ENCODE measurements around the gene HRH2. TPM values are rescaled to one million over a fixed set of nuclear protein-coding genes. Genes with fewer than 3 reads are reported as not detected.

Gene HRH2
- polyA plus RNA-seq, 1 donor = 2.1 TPM

DNA sequence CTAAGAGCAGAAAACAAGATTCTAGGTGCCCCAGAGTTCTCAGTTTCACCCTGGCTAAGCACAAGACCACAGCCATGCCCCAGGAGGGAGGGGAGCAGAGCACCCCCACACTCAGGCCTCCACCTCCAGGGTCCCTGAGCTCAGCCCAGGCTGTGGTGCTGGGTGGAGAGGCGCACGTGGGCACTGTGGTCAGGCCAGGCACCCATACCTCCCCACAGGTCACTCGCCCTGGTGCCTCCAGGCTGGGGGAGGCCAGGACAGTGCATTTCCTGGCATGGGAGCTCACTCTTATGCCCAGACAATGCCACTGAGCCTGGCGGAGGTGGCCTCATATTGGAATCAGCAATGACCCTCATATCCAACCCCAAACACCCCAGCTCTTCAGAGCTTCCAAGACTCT lies 78.8 kb downstream of the HRH2 start:
- Histone ChIP-seq H3K4me3 (ENCODE audit: low read length) (no peak overlapping the region), H3K27me3 (ENCODE audit: control insufficient read depth, insufficient read depth, low read length) (peaks cover 5% of the 10 kb centered on the region), H3K36me3 (ENCODE audit: control insufficient read depth, insufficient read depth, low read length) (no peaks in the 10 kb centered on the region), H3K4me1 (ENCODE audit: control insufficient read depth, insufficient read depth, low read length) (no peaks in the 10 kb centered on the region), H3K9me3 (ENCODE audit: control insufficient read depth, low read depth, low read length) (no peaks in the 10 kb centered on the region), H3K27ac (ENCODE audit: low read length) (no peak overlapping the region)
- no peak for DNase-seq
- no CpG with 5 or more reads among the region's 4 CpGs for WGBS (ENCODE audit: insufficient coverage, low lambda C conversion rate)

DNA sequence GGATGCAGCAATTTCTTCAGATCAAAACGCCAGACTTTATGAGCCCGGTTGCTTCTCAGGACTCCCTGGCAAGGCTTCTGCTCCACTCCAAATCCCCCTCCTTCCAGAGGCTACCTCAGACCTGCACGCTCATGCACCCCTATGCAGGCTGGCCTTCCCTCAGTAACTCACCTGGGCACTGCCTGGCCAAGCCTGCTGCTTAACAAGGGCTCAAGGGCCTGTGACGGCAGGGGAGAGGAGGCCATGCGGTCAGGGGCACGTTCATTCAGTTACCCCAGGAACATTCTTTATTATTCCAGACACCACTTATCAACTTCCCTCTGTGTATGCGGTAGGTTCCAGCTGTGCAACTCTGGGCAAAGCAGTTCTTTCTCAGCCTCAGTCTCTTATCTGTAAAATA lies 79.6 kb downstream of the HRH2 start:
- DNase-seq = no peak
- no peaks in the 10 kb centered on the region for H3K9me3 ChIP-seq (ENCODE audit: control insufficient read depth, low read depth, low read length)
- WGBS (ENCODE audit: insufficient coverage, low lambda C conversion rate) = no CpG with 5 or more reads among the region's 7 CpGs
- no peaks in the 10 kb centered on the region for H3K36me3 ChIP-seq (ENCODE audit: control insufficient read depth, insufficient read depth, low read length)
- H3K27me3 ChIP-seq (ENCODE audit: control insufficient read depth, insufficient read depth, low read length) = peaks cover 5% of the 10 kb centered on the region
- no peaks in the 10 kb centered on the region for H3K4me1 ChIP-seq (ENCODE audit: control insufficient read depth, insufficient read depth, low read length)
- H3K4me3 ChIP-seq (ENCODE audit: low read length) = no peak overlapping the region
- H3K27ac ChIP-seq (ENCODE audit: low read length) = no peak overlapping the region

DNA sequence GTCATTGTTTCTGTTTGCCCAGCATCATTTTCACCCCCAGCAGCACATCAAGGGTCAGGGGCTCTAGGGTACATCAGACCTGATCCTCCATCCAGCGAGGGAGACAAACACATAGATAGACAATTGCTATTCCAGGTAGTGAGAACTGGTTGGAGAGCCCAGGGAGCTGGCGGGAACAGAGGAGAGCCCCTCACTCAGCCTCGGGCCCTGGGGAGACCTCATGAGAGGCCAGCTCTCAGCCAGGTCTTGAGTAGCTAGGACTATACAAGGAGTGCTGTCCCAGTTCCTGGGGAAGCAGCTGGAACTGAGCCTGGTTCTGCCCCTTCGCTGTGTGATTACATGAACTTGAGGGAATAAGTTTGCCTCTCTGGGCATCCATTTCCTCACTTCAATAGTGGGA lies 80.3 kb downstream of the HRH2 start:
- no peak for DNase-seq
- no peaks in the 10 kb centered on the region for H3K4me1 ChIP-seq (ENCODE audit: control insufficient read depth, insufficient read depth, low read length)
- no CpG with 5 or more reads among the region's 4 CpGs for WGBS (ENCODE audit: insufficient coverage, low lambda C conversion rate)
- no peak overlapping the region for H3K4me3 ChIP-seq (ENCODE audit: low read length)
- no peaks in the 10 kb centered on the region for H3K9me3 ChIP-seq (ENCODE audit: control insufficient read depth, low read depth, low read length)
- H3K27me3 ChIP-seq (ENCODE audit: control insufficient read depth, insufficient read depth, low read length) = peaks cover 5% of the 10 kb centered on the region
- H3K36me3 ChIP-seq (ENCODE audit: control insufficient read depth, insufficient read depth, low read length) = no peaks in the 10 kb centered on the region
- H3K27ac ChIP-seq (ENCODE audit: low read length) = no peak overlapping the region

DNA sequence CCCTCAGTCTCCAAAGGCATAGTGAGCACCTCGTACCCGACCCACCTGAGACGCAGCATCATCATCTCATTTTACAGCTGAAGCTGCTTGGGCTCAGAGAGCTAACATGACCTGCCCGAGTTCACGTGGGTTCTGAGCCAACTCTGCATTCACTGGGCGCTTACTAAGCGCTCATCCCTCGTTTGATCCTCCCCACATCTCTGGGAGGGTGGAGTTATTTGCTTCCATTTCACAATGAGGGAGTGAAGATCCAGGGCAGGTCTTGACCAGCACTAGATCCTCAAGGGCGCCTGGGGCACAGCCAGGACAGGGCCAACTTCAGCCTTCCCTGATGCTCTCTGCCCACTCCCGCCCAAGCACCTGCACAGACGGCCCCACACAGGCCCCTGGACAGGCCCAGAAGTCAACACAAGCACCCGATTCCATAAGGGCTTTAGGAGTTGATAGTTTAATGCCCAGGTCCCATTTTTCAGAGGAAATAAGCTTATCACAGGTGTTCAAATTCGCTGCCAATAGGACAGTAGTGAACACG lies 80.8 kb downstream of the HRH2 start:
- H3K27me3 ChIP-seq (ENCODE audit: control insufficient read depth, insufficient read depth, low read length) = peaks cover 5% of the 10 kb centered on the region

DNA sequence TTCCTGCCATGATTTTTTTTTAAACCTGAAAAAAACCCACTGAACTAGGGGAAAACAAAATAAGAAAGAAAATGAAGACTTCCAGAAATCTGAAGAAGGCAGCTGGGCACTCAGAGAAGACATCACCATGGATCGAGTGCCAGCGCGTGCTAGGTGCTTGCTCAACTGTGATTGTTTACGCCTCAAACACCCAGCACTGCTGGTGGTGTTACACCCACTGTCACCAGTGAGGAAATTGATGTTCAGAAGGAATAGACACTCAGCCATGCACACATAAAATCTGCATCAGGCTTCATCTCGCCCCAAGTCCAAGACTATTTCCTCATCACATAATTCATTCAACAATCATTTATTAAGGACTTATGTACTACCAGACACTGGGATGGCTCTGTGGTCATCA lies 82.1 kb downstream of the HRH2 start:
- Histone ChIP-seq H3K4me1 (ENCODE audit: control insufficient read depth, insufficient read depth, low read length) (no peaks in the 10 kb centered on the region), H3K9me3 (ENCODE audit: control insufficient read depth, low read depth, low read length) (no peaks in the 10 kb centered on the region), H3K27ac (ENCODE audit: low read length) (no peak overlapping the region), H3K4me3 (ENCODE audit: low read length) (no peak overlapping the region), H3K36me3 (ENCODE audit: control insufficient read depth, insufficient read depth, low read length) (no peaks in the 10 kb centered on the region), H3K27me3 (ENCODE audit: control insufficient read depth, insufficient read depth, low read length) (peaks cover 5% of the 10 kb centered on the region)
- no peak for DNase-seq
- WGBS (ENCODE audit: insufficient coverage, low lambda C conversion rate) = 100% methylated on average over 1 of the region's 5 CpGs

More for the DNA sequence above, 80.8 kb downstream of the HRH2 start:
- no peaks in the 10 kb centered on the region for H3K9me3 ChIP-seq (ENCODE audit: control insufficient read depth, low read depth, low read length)
- no peaks in the 10 kb centered on the region for H3K4me1 ChIP-seq (ENCODE audit: control insufficient read depth, insufficient read depth, low read length)
- DNase-seq = no peak
- no peak overlapping the region for H3K27ac ChIP-seq (ENCODE audit: low read length)
- no CpG with 5 or more reads among the region's 14 CpGs for WGBS (ENCODE audit: insufficient coverage, low lambda C conversion rate)
- no peak overlapping the region for H3K4me3 ChIP-seq (ENCODE audit: low read length)
- H3K36me3 ChIP-seq (ENCODE audit: control insufficient read depth, insufficient read depth, low read length) = no peaks in the 10 kb centered on the region

DNA sequence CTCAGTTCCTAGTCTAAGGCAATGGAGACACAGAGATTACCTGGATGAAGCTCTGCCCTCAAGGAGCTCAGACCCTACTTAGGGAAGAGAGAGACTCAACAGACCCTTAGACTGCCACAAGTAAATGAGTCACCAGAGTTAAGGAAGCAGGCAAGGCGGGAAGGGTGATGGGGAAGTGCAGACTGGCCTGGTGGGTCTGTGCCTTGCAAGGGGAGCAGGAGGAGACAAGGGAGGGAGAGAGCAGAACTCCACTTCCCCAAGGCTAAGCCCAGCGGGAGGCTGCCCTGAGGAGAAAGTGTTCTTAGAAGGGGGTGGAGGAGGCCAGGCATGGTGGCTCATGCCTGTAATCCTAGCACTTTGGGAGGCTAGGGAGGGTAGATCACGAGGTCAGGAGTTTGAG lies 83.7 kb downstream of the HRH2 start:
- WGBS (ENCODE audit: insufficient coverage, low lambda C conversion rate) = no CpG with 5 or more reads among the region's 3 CpGs
- no peak overlapping the region for H3K4me3 ChIP-seq (ENCODE audit: low read length)
- peaks cover 5% of the 10 kb centered on the region for H3K27me3 ChIP-seq (ENCODE audit: control insufficient read depth, insufficient read depth, low read length)
- no peak for DNase-seq
- H3K9me3 ChIP-seq (ENCODE audit: control insufficient read depth, low read depth, low read length) = no peaks in the 10 kb centered on the region
- no peaks in the 10 kb centered on the region for H3K4me1 ChIP-seq (ENCODE audit: control insufficient read depth, insufficient read depth, low read length)
- H3K36me3 ChIP-seq (ENCODE audit: control insufficient read depth, insufficient read depth, low read length) = no peaks in the 10 kb centered on the region
- no peak overlapping the region for H3K27ac ChIP-seq (ENCODE audit: low read length)

DNA sequence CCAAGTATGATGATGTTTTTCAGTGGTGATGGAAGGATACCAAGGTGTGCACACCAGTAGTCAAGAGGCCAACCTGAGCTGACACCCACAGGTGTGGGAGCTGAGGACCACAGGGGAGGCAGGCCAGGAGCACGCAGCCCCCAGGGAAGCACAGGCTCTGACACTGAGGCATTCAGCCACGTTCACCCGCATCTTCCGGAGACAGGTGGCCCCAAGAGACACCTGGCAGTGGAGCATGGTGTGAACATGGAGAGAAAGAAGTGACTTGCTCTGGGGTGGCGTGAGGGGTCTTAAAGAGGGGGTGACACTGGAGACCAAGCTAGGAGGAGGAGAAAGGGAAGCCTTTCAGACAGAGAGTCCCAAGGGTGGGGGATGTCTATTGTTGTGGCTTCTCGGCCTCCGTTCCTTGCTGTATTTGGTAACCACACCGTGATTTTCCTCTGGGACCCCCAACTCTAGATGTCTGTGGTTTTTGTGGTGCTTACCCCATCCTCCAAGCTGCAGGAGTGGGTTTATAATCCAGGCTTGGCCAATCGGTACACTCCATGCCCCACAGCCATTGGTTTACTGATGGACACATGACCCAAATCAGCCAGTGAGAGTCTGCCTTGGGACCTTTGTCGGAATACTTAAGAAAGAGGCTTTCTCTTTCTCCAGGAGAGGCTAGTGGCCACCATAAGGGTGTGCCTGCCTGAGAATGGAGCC lies 84.6 kb downstream of the HRH2 start:
- Histone ChIP-seq H3K9me3 (ENCODE audit: control insufficient read depth, low read depth, low read length) (no peaks in the 10 kb centered on the region), H3K36me3 (ENCODE audit: control insufficient read depth, insufficient read depth, low read length) (no peaks in the 10 kb centered on the region), H3K4me1 (ENCODE audit: control insufficient read depth, insufficient read depth, low read length) (no peaks in the 10 kb centered on the region), H3K4me3 (ENCODE audit: low read length) (no peak overlapping the region), H3K27ac (ENCODE audit: low read length) (no peak overlapping the region), H3K27me3 (ENCODE audit: control insufficient read depth, insufficient read depth, low read length) (peaks cover 5% of the 10 kb centered on the region)
- WGBS (ENCODE audit: insufficient coverage, low lambda C conversion rate) = no CpG with 5 or more reads among the region's 10 CpGs
- no peak for DNase-seq

DNA sequence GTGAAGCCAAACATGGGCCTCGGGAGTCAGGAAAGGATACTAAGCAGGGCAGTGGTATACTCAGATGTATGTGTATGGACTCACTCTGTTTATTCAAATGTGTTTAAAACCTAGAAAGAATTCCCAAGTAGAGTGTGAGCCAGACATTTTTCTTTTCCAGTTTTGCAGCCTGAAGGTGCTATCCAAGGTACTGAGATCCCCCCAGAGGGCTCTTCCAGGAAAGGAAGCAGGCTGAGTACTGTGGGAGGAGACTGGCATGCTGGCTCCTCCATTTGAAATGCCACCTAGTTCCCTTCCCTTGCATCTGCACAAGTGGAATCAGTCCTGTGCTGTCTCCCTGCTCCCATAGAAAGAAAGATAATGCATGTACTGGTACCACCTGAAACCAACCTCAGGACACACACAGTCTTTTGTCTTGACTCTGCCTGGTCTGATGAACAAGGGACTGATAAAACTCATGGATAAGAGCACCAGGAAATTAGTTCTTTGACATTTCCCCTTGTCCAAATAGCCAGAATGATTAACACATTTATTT lies 85.9 kb downstream of the HRH2 start:
- no peak overlapping the region for H3K4me3 ChIP-seq (ENCODE audit: low read length)
- H3K27me3 ChIP-seq (ENCODE audit: control insufficient read depth, insufficient read depth, low read length) = peaks cover 5% of the 10 kb centered on the region
- WGBS (ENCODE audit: insufficient coverage, low lambda C conversion rate) = no CpG with 5 or more reads among the region's 1 CpG
- H3K9me3 ChIP-seq (ENCODE audit: control insufficient read depth, low read depth, low read length) = no peaks in the 10 kb centered on the region
- H3K27ac ChIP-seq (ENCODE audit: low read length) = no peak overlapping the region
- no peak for DNase-seq
- no peaks in the 10 kb centered on the region for H3K36me3 ChIP-seq (ENCODE audit: control insufficient read depth, insufficient read depth, low read length)
- H3K4me1 ChIP-seq (ENCODE audit: control insufficient read depth, insufficient read depth, low read length) = no peaks in the 10 kb centered on the region

DNA sequence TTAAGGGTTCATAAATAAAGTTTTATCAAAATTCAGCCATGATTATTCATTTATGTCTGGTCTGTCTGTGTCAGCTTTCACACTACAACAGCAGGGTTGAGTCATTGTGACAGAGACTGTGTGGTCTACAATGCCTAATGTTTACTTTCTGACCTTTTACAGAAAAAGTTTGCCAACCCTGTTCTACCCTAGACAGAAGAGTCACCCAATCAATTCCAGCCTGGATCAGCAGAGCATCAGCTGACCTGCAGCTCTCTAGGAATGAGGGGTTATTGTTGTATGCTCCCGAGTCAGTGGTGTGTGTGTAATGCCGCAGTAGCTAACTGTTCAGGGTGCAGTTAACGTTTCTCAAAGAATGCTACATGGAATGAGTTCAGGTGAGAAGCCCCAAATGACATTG lies 87.3 kb downstream of the HRH2 start:
- DNase-seq = no peak
- WGBS (ENCODE audit: insufficient coverage, low lambda C conversion rate) = 80% methylated on average over 1 of the region's 3 CpGs
- Histone ChIP-seq H3K4me1 (ENCODE audit: control insufficient read depth, insufficient read depth, low read length) (no peaks in the 10 kb centered on the region), H3K4me3 (ENCODE audit: low read length) (no peak overlapping the region), H3K27ac (ENCODE audit: low read length) (no peak overlapping the region), H3K36me3 (ENCODE audit: control insufficient read depth, insufficient read depth, low read length) (no peaks in the 10 kb centered on the region), H3K9me3 (ENCODE audit: control insufficient read depth, low read depth, low read length) (no peaks in the 10 kb centered on the region), H3K27me3 (ENCODE audit: control insufficient read depth, insufficient read depth, low read length) (peaks cover 10% of the 10 kb centered on the region)

DNA sequence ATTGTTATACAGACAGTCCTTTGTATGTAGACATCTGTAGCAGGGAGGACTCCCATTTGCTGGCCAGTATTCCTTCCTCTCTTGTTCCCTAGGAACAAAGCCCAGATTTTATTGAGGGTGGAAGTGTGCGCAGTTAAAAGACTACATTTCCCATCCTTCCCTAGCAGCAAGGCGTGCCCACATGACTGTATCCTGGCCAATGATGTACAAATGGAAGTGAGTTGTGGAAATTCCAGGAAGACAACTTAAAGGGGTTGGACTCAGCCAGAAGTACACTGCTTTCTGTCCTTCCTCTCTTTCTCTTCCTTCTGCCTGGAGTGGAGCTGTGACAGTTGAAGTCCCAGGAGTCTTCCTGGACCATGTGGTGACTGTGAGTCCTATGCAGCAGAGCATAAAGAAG lies 89.0 kb downstream of the HRH2 start:
- Histone ChIP-seq H3K27ac (ENCODE audit: low read length) (no peak overlapping the region), H3K36me3 (ENCODE audit: control insufficient read depth, insufficient read depth, low read length) (no peaks in the 10 kb centered on the region), H3K4me3 (ENCODE audit: low read length) (no peak overlapping the region), H3K27me3 (ENCODE audit: control insufficient read depth, insufficient read depth, low read length) (peaks cover 11% of the 10 kb centered on the region), H3K4me1 (ENCODE audit: control insufficient read depth, insufficient read depth, low read length) (no peaks in the 10 kb centered on the region), H3K9me3 (ENCODE audit: control insufficient read depth, low read depth, low read length) (no peaks in the 10 kb centered on the region)
- WGBS (ENCODE audit: insufficient coverage, low lambda C conversion rate) = no CpG with 5 or more reads among the region's 2 CpGs
- DNase-seq = peak in 1 of 2 donors; percentile 19
